Activated CD8-positive, alpha-beta T cell treated with anti-CD3 and anti-CD28 coated beads for 36 hours (primary cell): ENCODE data around the gene LARP4. TPM values are rescaled to one million over a fixed set of nuclear protein-coding genes. Genes with fewer than 3 reads are reported as not detected.

Experiments used
- ATAC-seq: fragments of 200-7000 bp; cut with Tn5 transposase; one replicate; pipeline ENCODE4 v1.10.0; 2021; ENCODE audit warnings: mild to moderate bottlenecking, moderate library complexity
- CTCF ChIA-PET: fragments of 350-600 bp; sonication (Branson Sonifier 250); formaldehyde crosslinking; loops from one replicate; lab custom pipeline; 2021; ENCODE audit warnings: antibody characterized with exemption; lab: Charles Lee
- POLR2A ChIA-PET: fragments of 350-600 bp; sonication (Branson Sonifier 250); formaldehyde crosslinking; loops from one replicate; lab custom pipeline; 2021; ENCODE audit warnings: antibody characterized with exemption; lab: Charles Lee
- DNase-seq: peaks from one replicate; pipeline ENCODE4 v3.0.0-alpha.2; 2020
- H3K27ac Mint-ChIP-seq: one replicate; pipeline ENCODE4 v1.8.0; 2021; ENCODE audit warnings: mild to moderate bottlenecking, mixed read lengths
- H3K27me3 Mint-ChIP-seq: one replicate; pipeline ENCODE4 v1.8.0; 2021; ENCODE audit warnings: mixed read lengths
- H3K36me3 Mint-ChIP-seq: one replicate; pipeline ENCODE4 v1.8.0; 2021; ENCODE audit warnings: low read depth, mixed read lengths
- H3K4me1 Mint-ChIP-seq: one replicate; pipeline ENCODE4 v1.8.0; 2021; ENCODE audit warnings: low read depth, mixed read lengths
- H3K4me3 Mint-ChIP-seq: one replicate; pipeline ENCODE4 v1.8.0; 2021; ENCODE audit warnings: mild to moderate bottlenecking, moderate library complexity, mixed read lengths
- H3K9me3 Mint-ChIP-seq: one replicate; pipeline ENCODE4 v1.8.0; 2021; ENCODE audit warnings: mixed read lengths
- intact Hi-C: fragments of 100-400 bp; cut with micrococcal nuclease; formaldehyde crosslinking; loops from one replicate; pipeline ENCODE4 v1.10.0; 2022
- total RNA-seq, 2 experiments: library from RNA; stranded (reverse); gene quantifications; one replicate each; pipeline ENCODE4 v1.2.3, GENCODE V29; 2021
- TF ChIP-seq, protein P1 (sequence below): fragments of 200-600 bp; IDR thresholded peaks from one replicate; pipeline ENCODE4 v1.8.0; 2022; ENCODE audit warnings: antibody characterized with exemption, mild to moderate bottlenecking

The LARP4 gene
- total RNA-seq, 2 experiments from 2014 or later: 94.1 to 95.5 TPM

DNA sequence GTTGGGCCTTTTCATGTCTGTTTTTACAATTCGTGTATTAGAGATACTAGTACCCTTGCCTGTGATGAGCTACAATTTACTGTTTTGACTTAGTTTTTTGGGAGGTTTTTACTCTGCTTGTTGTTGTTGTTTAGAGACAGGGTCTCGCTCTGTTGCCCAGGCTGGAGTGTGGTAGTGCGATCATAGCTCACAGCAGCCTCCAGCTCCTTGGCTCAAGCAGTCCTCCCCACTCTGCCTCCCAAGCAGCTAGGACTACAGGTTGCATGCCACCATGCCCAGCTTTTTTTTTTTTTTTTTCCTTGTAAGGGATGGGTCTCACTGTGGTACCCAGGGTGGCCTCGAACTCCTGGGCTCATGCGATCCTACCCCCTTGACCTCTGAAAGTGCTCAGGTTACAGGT is 52.1 kb downstream of the LARP4 start:
- no peak for DNase-seq
- CTCF ChIA-PET: interaction anchor here (1.9 kb wide), 1 partner anchor 9 kb away, joined by 5 read pairs; no protein-coding TSS in a partner anchor
- TF ChIP-seq, protein P1, sequence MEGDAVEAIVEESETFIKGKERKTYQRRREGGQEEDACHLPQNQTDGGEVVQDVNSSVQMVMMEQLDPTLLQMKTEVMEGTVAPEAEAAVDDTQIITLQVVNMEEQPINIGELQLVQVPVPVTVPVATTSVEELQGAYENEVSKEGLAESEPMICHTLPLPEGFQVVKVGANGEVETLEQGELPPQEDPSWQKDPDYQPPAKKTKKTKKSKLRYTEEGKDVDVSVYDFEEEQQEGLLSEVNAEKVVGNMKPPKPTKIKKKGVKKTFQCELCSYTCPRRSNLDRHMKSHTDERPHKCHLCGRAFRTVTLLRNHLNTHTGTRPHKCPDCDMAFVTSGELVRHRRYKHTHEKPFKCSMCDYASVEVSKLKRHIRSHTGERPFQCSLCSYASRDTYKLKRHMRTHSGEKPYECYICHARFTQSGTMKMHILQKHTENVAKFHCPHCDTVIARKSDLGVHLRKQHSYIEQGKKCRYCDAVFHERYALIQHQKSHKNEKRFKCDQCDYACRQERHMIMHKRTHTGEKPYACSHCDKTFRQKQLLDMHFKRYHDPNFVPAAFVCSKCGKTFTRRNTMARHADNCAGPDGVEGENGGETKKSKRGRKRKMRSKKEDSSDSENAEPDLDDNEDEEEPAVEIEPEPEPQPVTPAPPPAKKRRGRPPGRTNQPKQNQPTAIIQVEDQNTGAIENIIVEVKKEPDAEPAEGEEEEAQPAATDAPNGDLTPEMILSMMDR: no peak
- peaks cover 3% of the 10 kb centered on the region for H3K4me1 Mint-ChIP-seq
- H3K9me3 Mint-ChIP-seq: no peaks in the 10 kb centered on the region
- H3K27ac Mint-ChIP-seq: no peak overlapping the region
- ATAC-seq: no peak
- POLR2A ChIA-PET: interaction anchor here (0.8 kb wide), 1 partner anchor 43 kb away, joined by 3 read pairs; no protein-coding TSS in a partner anchor
- peaks cover 31% of the 10 kb centered on the region for H3K36me3 Mint-ChIP-seq
- intact Hi-C loops: no loop called here
- H3K27me3 Mint-ChIP-seq: no peaks in the 10 kb centered on the region
- no peak overlapping the region for H3K4me3 Mint-ChIP-seq

DNA sequence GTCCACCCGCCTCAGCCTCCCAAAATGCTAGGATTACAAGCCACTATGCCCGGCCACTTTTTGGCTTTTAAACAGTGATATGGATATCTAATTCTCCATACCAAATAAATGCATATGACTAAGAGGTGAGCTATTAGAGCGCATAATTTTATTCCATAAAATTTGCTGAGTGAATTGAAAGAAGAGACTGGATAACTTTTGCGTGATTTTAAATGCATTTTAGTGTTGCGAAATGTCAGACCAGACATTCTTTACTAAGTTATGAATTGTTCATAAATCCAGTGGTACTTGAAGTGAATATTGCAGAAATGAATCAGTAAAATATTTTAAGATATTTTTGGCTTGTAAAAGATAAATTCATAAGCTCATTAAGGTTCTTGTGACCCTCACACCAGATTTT is 53.2 kb downstream of the LARP4 start:
- peaks cover 3% of the 10 kb centered on the region for H3K4me1 Mint-ChIP-seq
- DNase-seq (no peak), ATAC-seq (no peak)
- TF ChIP-seq, protein P1: no peak
- no peaks in the 10 kb centered on the region for H3K27me3 Mint-ChIP-seq
- H3K36me3 Mint-ChIP-seq: peaks cover 30% of the 10 kb centered on the region
- ChIA-PET POLR2A (no interaction called here), CTCF (interaction anchor here (1.7 to 1.9 kb wide), 2 partner anchors 9 to 10 kb away, joined by 4 to 5 read pairs; no protein-coding TSS in a partner anchor)
- no peak overlapping the region for H3K4me3 Mint-ChIP-seq
- no peak overlapping the region for H3K27ac Mint-ChIP-seq
- intact Hi-C loops: no loop called here
- no peaks in the 10 kb centered on the region for H3K9me3 Mint-ChIP-seq

DNA sequence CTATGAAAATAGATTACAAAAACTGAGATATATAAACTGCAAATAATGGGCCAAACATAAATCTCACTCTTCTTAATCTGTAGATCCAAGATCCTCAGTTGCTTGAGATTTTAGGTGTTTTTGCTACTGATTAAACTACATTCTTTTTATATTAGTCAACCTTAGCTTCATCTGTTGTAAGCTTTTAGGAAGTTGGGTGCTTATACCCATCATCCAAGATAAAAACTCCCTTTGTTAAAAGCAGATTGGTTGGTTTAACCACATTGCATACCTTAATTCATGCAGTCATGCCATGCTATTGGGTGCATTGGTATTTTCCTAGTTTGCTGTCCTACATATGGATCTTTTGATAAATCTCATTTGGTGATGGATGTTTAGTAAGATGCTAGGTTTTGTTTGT is 57.9 kb downstream of the LARP4 start:
- Mint-ChIP-seq H3K27me3 (no peaks in the 10 kb centered on the region), H3K4me3 (no peak overlapping the region), H3K36me3 (peaks cover 41% of the 10 kb centered on the region), H3K9me3 (no peaks in the 10 kb centered on the region), H3K27ac (no peak overlapping the region), H3K4me1 (no peaks in the 10 kb centered on the region)
- ATAC-seq (no peak), DNase-seq (no peak)
- CTCF ChIA-PET: no interaction called here
- TF ChIP-seq, protein P1: no peak
- POLR2A ChIA-PET: no interaction called here
- intact Hi-C loops: no loop called here

DNA sequence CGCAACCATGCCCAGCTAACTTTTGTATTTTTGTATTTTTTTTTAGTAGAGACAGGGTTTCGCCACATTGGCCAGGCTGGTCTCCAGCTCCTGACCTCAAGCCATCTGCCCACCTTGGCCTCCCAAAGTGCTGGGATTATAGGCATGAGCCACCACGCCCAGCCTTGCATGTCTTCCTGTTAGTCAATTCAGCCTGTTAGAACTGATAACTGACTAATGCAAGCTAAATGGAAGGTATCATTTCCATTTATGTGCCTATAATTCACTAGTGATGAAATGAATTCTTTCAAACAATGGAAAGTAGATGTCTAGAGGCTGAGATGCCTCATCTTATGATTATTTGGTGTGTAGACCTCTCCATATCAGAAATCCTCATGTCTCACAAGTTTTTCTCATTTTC is 66.8 kb downstream of the LARP4 start:
- ATAC-seq (no peak), DNase-seq (no peak)
- TF ChIP-seq, protein P1: no peak
- intact Hi-C loops: no loop called here
- no peaks in the 10 kb centered on the region for H3K9me3 Mint-ChIP-seq
- POLR2A ChIA-PET: no interaction called here
- H3K27ac Mint-ChIP-seq: no peak overlapping the region
- no peak overlapping the region for H3K4me3 Mint-ChIP-seq
- CTCF ChIA-PET: no interaction called here
- peaks cover 56% of the 10 kb centered on the region for H3K36me3 Mint-ChIP-seq
- H3K4me1 Mint-ChIP-seq: no peaks in the 10 kb centered on the region
- no peaks in the 10 kb centered on the region for H3K27me3 Mint-ChIP-seq

DNA sequence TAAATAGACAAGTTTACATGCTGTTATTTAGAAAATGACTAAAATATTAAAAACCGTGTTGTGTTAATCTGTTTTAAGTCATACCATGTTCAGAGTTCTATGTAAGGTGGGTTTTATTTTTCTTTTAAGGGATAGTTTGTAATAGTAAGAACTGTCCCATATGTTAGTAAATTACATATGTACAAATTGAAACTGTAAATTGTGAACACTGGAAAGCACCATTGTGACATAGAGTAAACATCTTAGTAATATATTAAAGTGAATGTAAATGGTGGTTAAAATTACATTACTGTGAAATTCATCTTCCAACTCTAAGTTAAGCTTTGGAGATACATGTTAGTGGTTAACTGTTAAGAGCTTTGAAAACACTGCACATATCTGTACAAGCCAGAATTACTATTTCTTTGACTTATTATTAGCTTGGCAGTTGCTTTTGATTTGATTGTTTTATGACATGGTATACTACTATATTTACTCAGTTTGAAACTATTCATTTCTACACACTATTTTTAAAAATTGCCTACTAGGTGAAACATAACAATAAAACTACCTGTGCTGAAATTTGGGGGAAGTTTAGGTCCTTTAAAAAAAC is 76.7 kb downstream of the LARP4 start:
- Mint-ChIP-seq H3K4me3 (no peak overlapping the region), H3K27me3 (no peaks in the 10 kb centered on the region), H3K9me3 (no peaks in the 10 kb centered on the region), H3K36me3 (peaks cover 34% of the 10 kb centered on the region), H3K4me1 (no peaks in the 10 kb centered on the region), H3K27ac (no peak overlapping the region)
- TF ChIP-seq, protein P1: no peak
- POLR2A ChIA-PET: no interaction called here
- intact Hi-C loops: no loop called here
- ATAC-seq (no peak), DNase-seq (no peak)
- CTCF ChIA-PET: interaction anchor here (1.7 kb wide), 1 partner anchor 250 kb away, joined by 3 read pairs; no protein-coding TSS in a partner anchor
